OCI-LY7 (cell line): ENCODE data around the gene MED27.

Source experiments
- EZH2phosphoT487 ChIP-seq: fragments of 200-600 bp; sonication (generic); IDR thresholded peaks from 2 replicates; pipeline ENCODE4 v1.6.1; 2018; ENCODE audit warnings: low read depth, borderline replicate concordance, mild to moderate bottlenecking, mixed run types, antibody characterized with exemption, low read length, moderate library complexity, mixed read lengths
- TF ChIP-seq, protein P1 (sequence below): fragments of 200-600 bp; sonication (generic); conservative IDR thresholded peaks from 2 replicates; pipeline ENCODE4 v1.5.1; 2014; ENCODE audit warnings: mild to moderate bottlenecking, antibody characterized with exemption, low read length, moderate library complexity, mixed read lengths

DNA sequence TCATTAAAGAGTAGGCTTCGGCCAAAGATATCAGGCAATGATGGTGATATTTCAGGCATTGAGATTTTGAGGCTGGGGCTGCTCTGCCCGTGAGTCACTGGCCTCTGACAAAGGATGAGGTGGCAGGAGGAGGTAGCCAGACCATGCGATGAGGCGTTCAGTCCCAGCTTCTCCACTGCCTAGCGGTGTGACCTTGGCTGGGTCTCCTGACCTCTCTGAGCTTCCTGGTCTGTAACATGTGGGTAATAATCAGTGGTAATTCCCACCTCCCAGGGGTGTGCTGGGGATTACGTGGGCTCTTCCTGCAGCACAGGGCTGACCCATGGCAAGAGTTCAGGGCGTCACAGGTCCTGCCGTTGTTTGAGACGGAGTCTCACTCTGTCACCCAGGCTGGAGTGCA is 266.6 kb downstream of the MED27 start:
- TF ChIP-seq, protein P1, sequence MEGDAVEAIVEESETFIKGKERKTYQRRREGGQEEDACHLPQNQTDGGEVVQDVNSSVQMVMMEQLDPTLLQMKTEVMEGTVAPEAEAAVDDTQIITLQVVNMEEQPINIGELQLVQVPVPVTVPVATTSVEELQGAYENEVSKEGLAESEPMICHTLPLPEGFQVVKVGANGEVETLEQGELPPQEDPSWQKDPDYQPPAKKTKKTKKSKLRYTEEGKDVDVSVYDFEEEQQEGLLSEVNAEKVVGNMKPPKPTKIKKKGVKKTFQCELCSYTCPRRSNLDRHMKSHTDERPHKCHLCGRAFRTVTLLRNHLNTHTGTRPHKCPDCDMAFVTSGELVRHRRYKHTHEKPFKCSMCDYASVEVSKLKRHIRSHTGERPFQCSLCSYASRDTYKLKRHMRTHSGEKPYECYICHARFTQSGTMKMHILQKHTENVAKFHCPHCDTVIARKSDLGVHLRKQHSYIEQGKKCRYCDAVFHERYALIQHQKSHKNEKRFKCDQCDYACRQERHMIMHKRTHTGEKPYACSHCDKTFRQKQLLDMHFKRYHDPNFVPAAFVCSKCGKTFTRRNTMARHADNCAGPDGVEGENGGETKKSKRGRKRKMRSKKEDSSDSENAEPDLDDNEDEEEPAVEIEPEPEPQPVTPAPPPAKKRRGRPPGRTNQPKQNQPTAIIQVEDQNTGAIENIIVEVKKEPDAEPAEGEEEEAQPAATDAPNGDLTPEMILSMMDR = no peak
- no peak for TF ChIP-seq EZH2phosphoT487
